ENCODE results near the gene ITPA.

The ITPA gene

GRCh38 chr20:3247638-3248037 lies 38.3 kb downstream of the ITPA start:
- no peak for DNase-seq

- DNase-seq, result no peak
These were observed 39.1 kb downstream of the ITPA start for GRCh38 chr20:3248167-3248992.

GRCh38 chr20:3248993-3249347 lies 39.7 kb downstream of the ITPA start:
- DNase-seq, result no peak

GRCh38 chr20:3250091-3250504 lies 40.8 kb downstream of the ITPA start:
- DNase-seq, result no peak

- DNase-seq, result no peak
These were observed 42.5 kb downstream of the ITPA start for GRCh38 chr20:3251806-3252205.

- no peak for DNase-seq
These were observed 46.4 kb downstream of the ITPA start for GRCh38 chr20:3255728-3256127.

- DNase-seq, result no peak
These were observed 49.1 kb downstream of the ITPA start for GRCh38 chr20:3258429-3258828.

GRCh38 chr20:3262566-3262965 lies 53.3 kb downstream of the ITPA start:
- DNase-seq, result no peak

- no peak for DNase-seq
These were observed 60.8 kb downstream of the ITPA start for GRCh38 chr20:3270051-3270450.

GRCh38 chr20:3273371-3273770 lies 64.1 kb downstream of the ITPA start:
- DNase-seq, result no peak
